ENCODE data around the gene NRAP. TPM values are rescaled to one million over a fixed set of nuclear protein-coding genes. Genes with fewer than 3 reads are reported as not detected.

The NRAP gene
- total and polyA plus RNA-seq, 12 donors, result 168 to 1,999 (median 1,161) TPM

- Histone ChIP-seq H3K4me1 (peaks cover 0 to 92% (median 33%) of the 10 kb centered on the region in 9 donors), H3K9me3 (no peaks in the 10 kb centered on the region), H3K27me3 (peaks cover 0 to 5% (median 0%) of the 10 kb centered on the region in 7 donors), H3K36me3 (peaks cover 0 to 88% (median 14%) of the 10 kb centered on the region in 9 donors), H3K4me3 (no peak overlapping the region), H3K27ac (peak overlapping the region; percentile 31 to 93 (median 80))
- 80% methylated on average over 2 of the region's 2 CpGs for WGBS, 2 donors
- DNase-seq (no peak), ATAC-seq (peak in 1 of 8 donors; percentile 17)
- intact Hi-C loops (cut with DNase I), result loop anchor here in 1 of 10 donors (2.0 kb wide), 1 partner anchor 32 kb away; no protein-coding TSS in a partner anchor
- TF ChIP-seq CTCF (IDR thresholded peaks at IDR 0.05), result no peak
Observed at GRCh38 chr10:113628607-113629153, 35.2 kb downstream of the NRAP start.

- Histone ChIP-seq H3K9me3 (no peaks in the 10 kb centered on the region), H3K4me1 (peaks cover 0 to 94% (median 30%) of the 10 kb centered on the region in 9 donors), H3K27ac (peak overlapping the region in 9 of 10 donors; percentile 54 to 93 (median 83)), H3K4me3 (no peak overlapping the region), H3K36me3 (peaks cover 0 to 88% (median 6%) of the 10 kb centered on the region in 9 donors), H3K27me3 (peaks cover 0 to 5% (median 0%) of the 10 kb centered on the region in 7 donors)
- DNase-seq (peak in 1 of 2 donors; percentile 48), ATAC-seq (peak; percentile 39 to 82 (median 62))
- intact Hi-C loops (cut with DNase I), result loop anchor here in 1 of 10 donors (2.0 kb wide), 1 partner anchor 33 kb away; no protein-coding TSS in a partner anchor
- no peak for TF ChIP-seq CTCF (IDR thresholded peaks at IDR 0.05)
- WGBS, 2 donors, result 36 to 41% methylated on average over 6 of the region's 6 CpGs
Observed at GRCh38 chr10:113627836-113628235, 36.0 kb downstream of the NRAP start.

GRCh38 chr10:113626809-113627355 is 37.0 kb downstream of the NRAP start:
- Histone ChIP-seq H3K27me3 (peaks cover 0 to 5% (median 0%) of the 10 kb centered on the region in 7 donors), H3K9me3 (no peaks in the 10 kb centered on the region), H3K36me3 (peaks cover 0 to 81% (median 6%) of the 10 kb centered on the region in 9 donors), H3K27ac (peak overlapping the region; percentile 1 to 93 (median 80)), H3K4me1 (peaks cover 0 to 87% (median 24%) of the 10 kb centered on the region in 9 donors), H3K4me3 (no peak overlapping the region)
- DNase-seq (peak in 1 of 2 donors; percentile 36), ATAC-seq (peak in 7 of 8 donors; percentile 31 to 78 (median 62))
- intact Hi-C loops (cut with DNase I), result no loop called here
- WGBS, 2 donors, result 13 to 20% methylated on average over 5 of the region's 5 CpGs
- TF ChIP-seq CTCF (IDR thresholded peaks at IDR 0.05), result no peak

- TF ChIP-seq CTCF (IDR thresholded peaks at IDR 0.05), result no peak
- peak overlapping the region in 9 of 10 donors; percentile 54 to 93 (median 83) for H3K27ac ChIP-seq
- ATAC-seq (peak in 2 of 8 donors; percentile 21 to 46), DNase-seq (no peak)
- H3K9me3 ChIP-seq, result no peaks in the 10 kb centered on the region
- peaks cover 0 to 75% (median 24%) of the 10 kb centered on the region in 9 donors for H3K4me1 ChIP-seq
- intact Hi-C loops (cut with DNase I), result no loop called here
- H3K4me3 ChIP-seq, result no peak overlapping the region
- H3K27me3 ChIP-seq, result peaks cover 0 to 9% (median 0%) of the 10 kb centered on the region in 7 donors
- H3K36me3 ChIP-seq, result peaks cover 0 to 80% (median 4%) of the 10 kb centered on the region in 9 donors
- 76 to 82% methylated on average over 10 of the region's 10 CpGs for WGBS, 2 donors
Observed at GRCh38 chr10:113625461-113626186, 38.2 kb downstream of the NRAP start.
